ENCODE results near the gene C16orf46.
"Not testable (repeated sequence)": the region's sequence is repeated elsewhere in the genome, so short reads cannot be mapped to it uniquely, and the experiment has no call there.

C16orf46 gene, protein sequence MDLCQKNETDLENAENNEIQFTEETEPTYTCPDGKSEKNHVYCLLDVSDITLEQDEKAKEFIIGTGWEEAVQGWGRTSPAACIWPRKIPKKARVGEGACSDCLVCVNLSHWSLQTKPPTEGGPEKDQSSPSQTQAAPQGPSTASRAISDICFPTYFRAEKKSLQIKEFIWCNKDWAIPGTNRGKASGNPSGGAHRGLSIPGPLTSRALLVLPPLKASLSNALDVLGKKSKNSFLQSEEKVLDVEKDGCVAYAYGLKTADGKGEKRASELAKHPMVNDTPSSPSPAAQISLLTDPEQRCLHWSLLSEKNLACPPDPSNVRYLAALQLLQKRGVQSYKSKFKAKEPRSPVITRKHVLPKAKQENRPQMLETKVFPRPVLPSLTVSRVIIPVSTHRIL

DNA sequence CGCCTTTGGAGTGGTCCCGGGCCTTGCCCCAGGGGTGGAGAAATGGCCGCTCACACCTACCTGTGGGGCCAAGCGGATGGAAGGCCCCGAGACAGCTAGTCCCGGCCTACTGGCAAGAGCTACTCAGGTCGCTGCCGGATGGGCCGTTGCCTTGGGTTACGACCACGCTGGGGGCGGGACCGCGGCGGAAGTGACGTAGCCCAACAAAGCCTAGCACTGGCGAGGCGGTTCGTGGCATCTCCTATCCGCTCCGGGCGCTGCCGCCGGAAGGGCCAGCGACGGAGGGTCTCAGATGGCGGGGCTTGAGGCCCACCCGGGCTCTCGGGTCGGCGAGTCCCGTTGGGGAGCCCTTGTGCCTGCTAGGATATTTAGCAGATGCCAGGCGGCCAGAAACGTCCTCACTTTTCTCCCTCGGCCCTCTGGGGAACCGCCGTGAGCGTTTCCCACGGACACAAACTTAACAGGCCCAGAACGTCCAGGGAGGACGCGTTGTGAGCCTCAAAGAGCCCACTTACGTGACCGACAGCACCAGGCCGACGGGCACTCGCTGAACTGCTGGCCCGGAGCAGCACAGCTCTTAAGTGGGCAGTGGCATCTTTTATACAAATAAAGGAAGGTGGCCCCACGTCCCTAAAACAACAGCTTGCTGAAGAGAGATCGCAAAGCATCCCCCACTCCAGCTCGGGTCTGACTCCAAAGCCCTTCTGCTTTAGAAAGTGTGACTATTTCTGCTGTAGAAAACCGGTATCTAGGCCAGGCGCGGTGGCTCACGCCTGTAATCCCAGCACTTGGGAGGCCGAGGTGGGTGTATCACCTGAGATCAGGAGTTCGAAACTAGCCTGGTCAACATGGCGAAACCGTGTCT is at the start of gene C16orf46:
Gene C16orf46 (minus strand): TSS at position 163 of the 865 bp plus-strand sequence. CDS start 13,283 bp downstream, outside the sequence.
- peak; percentile 70 for DNase-seq

DNA sequence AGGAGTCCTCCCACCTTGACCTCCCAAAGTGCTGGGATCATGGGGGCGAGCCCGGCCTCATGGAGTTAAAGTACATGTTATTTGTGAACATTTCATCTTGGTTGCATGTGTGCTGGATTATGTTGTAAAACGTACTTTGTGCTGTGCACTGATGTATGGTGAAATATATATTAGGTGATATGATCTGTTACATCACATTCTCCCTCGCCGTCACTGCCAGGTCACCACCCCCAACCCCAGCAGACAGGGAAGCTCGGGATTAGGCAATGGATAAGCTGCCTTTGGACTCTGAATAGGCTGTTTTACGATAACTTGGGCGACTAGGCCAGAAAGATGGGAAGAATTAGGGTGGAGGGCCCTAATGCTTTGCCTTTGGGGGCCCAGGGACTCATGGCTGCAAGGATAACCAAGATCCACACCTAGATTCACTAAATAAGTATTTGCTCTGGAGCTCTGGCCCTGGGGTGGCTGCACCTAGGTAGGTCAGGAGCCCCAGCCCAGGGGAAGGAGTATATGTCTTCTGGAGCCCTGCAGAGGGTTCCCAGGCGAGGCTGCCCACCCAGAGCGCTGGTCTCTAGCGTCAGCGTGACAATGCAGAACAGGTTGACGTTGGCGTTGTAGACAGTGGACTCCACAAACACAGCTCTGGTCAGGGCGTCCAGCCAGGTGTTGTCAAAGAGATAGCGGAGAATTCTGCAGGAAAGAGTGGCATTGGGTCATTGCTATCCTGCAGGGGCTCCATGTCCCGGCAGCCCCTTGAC is 46.2 kb upstream of the C16orf46 start:
- no peak for DNase-seq

DNA sequence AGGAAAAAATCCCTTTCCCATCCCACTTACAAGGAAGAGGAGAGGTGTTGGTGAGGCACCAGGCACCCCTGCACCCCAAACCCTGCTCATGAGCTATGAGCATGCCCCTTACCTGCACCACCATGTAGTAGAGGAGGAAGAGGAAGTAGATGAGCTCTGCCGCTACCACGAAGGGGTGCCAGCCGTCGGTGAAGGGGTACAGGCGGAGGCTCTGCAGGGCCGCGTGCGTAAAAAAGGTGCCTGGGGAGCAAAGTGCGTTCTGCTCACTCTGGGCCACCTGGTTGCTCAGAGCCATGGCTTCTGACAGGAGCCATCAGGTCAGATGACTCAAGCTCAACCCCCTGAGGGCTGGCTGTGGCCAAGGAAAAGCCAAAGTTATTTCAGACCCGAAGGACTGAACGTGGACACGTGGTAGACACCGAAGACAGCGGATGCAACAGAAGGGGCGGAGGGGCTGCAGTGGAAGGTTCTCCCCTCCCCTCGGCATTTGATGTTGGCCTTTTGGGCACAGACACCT is 44.5 kb upstream of the C16orf46 start:
- no peak for DNase-seq

DNA sequence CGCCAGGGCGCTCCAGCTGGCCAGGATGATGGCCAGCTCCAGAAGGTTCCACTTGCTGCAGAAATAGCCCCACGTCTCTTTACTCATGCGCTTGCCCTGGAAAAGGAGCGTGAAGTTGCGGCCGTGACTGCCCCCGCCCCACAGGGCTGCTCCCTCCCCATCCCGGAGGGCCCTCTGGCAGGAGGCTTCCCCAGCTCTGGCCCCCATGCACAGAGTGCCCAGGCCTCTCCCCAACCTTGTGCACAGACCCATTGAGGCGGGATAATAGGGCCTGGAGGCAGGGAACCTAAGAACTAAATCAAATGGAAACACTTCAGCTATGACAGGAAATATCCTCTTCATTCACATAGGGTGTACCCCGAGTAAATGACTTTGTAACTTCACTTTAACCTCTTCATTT is 40.4 kb upstream of the C16orf46 start:
- no peak for DNase-seq

DNA sequence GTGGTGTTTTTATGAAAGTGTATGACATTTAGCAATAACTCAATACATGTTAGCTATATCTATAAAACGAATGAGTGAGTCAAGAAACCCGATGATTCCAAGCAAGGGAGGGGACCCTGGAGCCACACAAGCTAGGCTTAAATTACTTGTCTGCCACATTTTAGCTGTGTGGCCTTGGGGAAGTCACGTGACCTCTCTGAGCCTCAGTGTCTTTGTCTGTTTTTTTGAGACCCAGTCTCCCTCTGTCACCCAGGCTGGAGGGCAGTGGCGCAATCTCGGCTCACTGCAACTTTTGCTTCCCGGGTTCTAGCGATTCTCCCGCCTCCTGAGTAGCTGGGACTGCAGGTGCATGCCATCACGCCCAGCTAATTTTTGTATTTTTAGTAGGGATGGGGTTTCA is 39.2 kb upstream of the C16orf46 start:
- DNase-seq, result no peak

DNA sequence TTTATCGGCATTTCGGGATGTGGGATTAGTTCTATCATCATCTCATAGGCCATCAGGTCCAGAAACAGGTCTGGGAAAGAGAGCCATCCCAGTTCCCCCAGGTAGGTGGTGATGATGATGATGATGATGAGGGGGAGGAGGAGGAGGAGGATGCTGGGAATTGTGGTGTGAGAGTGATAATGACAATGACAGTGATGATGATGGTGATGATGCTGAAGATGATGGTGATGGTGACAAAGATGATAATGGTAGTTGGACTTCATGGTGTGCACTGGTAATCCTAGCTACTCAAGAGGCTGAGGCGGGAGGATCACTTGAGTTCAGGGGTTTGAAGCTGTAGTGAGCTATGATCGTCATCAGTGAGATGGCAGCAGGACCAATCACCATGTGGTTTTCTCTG is 35.4 kb upstream of the C16orf46 start:
- DNase-seq, result no peak

DNA sequence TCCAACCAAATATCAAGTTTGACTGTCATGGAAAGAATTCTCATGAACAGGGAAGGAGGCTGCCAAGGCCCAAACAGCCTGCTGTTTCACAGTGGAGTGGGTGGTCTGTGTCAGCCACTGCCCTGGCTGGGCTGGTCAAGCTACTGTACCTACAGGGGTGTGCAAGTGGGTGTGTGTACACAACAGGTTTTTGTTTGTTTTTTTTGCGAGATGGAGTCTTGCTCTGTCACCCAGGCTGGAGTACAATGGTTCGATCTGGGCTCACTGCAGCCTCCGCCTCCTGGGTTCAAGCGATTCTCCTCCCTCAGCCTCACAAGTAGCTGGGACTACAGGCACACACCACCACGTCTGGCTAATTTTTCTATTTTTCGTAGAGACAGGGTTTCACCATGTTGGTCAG is 32.2 kb upstream of the C16orf46 start:
- DNase-seq, result not testable (repeated sequence)

DNA sequence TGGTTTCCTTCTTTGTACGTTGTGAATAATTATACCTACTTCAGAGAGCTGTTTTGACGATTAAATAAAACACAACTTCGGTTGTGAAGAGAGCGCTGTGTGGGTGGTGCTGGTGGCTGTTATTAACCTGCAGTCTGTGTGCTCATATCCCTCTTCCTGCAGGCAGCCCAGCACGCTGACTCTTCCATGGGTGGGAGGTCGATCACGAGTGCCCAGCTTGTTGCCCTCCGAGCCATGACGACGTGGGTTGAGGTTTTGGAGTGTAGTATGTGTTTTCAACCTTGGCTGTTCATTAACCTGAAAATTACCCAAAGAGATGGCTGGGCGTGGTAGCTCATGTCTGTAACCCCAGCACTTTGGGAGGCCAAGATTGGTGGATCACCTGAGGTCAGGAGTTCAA is 30.5 kb upstream of the C16orf46 start:
- no peak for DNase-seq

DNA sequence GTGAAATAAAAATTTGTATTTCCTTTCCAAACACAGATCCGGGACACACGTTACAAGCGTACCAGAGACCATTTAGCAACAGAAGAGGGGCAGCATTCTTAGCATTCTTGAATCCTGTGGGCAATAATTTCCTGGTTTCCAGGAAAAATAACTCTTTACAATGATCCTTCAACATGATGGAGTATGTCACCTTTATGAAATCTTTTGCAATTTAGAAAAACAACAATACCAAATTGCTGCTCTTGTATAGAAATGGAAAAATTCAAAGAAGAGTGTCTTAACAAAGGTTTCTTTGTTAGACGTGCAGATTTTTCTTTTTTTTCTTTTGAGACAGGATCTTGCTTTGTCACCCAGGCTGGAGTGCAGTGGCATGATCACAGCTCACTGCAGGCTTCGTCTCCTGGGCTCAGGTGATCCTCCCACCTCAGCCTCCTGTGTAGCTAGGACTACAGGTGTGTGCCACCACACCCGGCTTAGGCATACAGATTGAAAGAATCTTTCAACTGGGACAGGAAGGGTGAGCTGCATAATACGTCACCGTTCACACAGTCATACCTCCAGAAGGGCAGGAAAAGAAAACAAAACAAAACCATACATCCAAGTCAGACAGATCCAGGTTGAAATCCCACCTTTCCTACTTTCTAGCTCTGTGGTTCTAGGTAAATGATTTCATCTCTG is 29.9 kb upstream of the C16orf46 start:
- DNase-seq, result no peak

DNA sequence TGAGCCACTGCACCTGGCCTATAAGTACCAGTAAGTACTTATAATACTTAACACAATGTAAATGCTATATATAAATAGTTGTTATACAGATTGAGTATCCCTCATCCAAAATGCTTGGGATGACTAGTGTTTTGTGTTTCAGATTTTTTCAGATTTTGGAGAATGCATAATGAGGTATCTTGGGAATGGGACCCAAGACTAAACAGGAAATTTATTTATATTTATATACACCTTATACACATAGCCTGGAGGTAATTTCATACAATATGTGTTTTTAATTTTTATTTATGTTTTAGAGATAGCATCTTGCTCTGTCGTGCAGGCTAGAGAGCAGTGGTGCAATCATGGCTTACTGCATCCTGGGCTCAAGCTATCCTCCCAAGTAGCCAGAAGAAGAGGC is 28.9 kb upstream of the C16orf46 start:
- no peak for DNase-seq

DNA sequence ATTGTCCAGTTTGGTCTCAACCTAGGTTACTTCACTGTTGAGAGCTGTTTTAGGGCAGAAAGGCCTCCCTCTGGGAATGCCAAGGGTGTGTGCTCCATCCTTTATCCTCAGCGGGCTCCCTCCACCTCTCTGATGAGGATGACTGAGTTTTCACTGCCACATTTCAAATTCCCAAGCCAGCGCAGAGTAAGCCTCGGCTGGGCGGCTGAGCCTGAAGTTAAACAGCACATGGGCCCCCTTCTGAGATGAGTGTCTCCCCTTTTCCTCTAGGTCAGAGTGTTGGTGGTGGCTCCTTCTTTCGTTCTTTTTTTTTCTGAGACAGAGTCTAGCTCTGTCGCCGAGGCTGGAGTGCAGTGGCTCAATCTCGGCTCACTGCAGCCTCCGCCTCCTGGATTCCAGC is 24.7 kb upstream of the C16orf46 start:
- DNase-seq, result no peak

DNA sequence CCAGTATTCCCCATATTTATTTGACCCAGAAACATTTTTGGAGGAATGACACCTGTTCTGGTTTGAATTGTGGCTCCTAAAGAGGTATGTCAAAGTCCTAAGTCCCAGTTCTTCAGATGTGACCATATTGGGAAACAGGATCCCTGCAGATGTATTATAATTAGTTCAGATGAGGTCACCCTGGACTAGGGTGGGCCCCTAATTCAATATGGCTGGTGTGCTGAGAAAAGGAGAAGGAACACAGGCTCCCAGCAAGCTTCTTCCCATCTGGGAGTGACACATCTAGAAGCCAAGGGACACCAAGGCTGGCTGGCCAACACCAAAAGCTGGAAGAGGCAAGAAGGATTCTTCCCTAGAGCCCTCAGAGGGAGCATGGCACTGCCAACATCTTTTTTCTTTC is 22.9 kb upstream of the C16orf46 start:
- DNase-seq, result no peak

DNA sequence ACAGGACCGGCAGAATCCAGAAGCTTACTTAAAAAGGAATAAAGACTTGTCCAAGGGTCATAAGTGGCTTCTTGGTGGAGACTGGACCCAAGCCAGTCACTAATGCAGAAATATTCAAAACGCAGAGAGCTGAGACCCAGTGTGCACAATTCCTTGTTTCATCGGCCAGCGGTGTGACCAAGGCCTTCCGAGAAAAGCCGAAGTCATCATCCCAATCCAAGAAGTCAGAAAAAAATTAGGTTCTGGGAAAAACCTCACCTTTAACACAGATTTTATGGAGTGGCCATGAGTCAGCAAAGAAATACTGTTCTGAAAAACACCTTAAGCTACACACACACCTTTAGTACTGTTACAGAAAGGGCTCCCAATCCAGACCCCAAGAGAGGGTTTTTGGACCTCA is 20.2 kb upstream of the C16orf46 start:
- DNase-seq, result no peak

DNA sequence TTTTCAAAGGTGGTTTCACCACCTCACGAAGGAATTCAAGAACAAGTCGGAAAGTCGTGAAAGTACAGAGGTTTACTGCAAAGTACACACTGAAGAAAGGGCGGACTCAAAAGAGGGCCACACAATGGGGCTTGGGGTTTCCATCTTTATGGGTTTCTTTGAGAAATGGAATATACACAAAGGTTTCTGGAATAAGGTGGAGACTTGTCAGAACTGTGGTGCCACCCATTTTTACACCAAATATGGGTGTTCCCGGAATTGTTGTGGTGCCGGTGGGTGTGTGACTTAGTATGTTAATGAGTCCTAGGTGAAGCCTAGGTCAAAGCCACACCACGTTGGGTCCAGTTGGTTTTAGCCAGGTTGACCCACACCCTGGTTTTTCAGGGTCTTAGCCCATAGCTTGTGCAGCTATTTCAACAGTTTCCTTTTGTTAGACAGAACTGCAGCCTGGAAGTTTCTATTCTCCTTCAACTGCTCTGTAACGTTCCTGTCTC is 19.7 kb upstream of the C16orf46 start:
- DNase-seq, result no peak

DNA sequence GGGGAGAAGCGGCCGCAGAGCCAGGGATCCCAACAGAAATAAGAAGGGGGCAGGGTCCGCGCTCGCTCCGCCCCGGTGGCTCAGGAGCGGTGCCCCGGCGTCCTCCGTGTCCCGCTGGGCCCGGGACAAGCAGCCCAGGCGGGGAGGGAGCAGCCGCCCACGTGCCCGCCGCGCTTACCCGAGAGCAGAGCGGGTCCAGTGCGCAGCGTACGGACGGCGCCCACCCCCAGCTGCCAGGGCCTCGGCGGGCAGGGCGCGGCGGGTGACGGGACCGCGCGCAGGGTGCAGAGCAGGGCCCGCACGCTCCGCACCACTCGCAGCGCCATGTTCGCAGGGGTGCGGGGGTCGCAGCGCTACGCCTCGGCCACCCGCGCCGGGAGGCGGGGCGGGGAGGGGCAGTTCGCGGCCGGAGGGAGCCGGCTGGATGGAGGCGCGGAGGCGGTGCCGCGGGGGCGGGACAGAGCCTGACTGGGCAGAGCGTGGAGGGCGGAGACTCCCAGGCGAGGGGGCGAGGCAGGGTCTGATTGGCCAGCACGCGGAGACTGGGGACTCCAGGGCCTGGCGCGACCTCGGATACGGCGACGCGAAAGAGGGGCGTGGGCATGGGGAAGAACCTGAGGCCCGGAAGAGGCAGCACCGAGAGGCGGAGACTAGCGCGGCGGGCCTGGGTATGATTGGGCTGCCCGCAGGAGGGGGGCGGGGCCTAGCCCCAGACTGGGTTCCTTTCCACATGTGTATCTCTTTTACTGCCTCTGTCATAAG is 19.1 kb upstream of the C16orf46 start, which contains the start of gene GCSH:
Gene GCSH (minus strand): TSS at position 443 of the 762 bp plus-strand sequence. CDS start 117 bp downstream, at position 326.
- DNase-seq, result peak; percentile 87

DNA sequence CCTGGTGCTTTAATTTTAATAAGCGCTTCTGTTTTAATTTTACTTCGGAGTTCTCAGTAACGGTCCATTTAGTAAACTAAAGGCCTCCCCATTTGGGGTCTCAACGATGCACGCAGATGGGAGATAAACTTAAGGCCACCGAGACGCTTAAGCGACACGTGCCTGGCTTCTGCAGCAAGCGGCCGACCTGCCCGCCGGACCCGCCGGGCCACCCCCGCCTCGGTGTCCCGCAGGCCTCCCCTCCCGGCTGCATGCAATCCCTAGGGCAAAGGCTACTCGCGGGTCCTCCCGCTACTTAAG is 18.6 kb upstream of the C16orf46 start:
- DNase-seq, result no peak

DNA sequence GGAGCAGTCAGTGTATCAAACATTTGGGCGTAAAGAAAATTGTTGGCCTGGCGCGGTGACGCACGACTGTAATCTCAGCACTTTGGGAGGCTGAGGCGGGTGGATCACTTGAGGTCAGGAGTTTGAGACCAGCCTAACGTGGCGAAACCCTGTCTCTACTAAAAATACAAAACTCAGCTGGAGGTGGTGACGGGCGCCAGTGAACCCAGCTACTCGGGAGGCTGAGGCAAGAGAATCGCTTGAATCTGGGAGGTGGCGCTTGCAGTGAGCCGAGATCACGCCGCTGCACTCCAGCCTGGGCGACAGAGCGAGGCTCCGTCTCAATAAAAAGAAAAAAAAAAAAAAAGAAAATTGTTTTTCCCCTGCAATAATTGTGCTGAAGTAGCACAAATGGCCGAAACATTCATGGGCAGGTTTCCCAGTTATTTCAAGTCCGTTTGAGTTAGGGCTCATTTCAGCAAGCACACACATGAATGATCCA is 17.8 kb upstream of the C16orf46 start:
- DNase-seq, result no peak

DNA sequence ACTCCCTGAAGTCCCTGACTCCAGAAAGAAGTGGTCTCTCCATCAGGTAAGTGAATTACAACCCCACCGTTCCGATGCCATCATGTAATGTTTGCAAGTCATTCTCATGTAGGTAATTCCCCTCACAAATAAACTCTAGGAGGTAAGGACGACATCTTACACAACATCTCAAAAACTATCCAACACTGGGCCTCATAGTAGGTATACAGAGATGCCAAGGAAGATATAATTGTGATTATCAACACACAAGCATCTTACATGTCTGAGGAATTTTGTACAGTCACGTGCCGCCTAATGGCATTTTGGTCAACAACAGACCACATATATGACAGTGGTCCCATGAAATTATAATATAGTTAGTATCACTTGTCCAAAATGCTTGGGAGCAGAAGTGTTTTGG is 11.8 kb upstream of the C16orf46 start:
- no peak for DNase-seq

DNA sequence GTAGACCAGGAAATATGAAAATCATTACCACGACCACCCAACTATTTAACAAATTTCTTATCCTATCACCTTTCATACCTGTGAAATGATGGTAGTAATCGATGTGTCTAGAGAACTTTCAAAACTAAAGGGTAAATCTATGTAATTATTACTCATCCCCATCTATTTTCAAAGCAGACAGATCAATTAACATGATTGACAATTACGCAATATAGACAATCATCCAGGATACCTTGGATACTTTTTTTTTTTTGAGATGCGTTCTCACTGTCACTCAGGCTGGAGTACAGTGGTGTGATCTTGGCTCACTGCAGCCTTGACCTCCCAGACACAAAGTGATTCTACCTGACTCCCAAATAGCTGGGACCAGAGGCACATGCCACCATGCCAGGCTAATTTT is 4.0 kb upstream of the C16orf46 start:
- DNase-seq, result no peak

DNA sequence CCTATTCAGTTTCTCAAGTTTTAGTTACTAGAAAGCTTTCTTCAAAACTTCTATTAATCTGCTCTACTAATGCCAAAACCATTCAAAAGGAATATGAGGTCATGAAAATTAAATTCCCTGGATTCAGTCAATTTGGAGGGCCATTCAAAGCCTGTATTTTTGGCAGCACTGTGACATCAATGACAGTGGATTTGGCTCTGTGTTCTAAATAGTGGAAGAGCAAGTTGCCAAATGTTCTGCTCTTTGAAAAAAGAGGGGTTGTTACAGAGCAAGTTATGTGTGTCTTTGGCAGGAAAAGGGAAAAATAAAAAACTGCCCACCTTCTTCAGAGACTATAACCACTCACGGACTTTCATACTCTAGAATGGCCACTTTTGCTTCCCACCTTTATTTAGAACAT is 3.2 kb upstream of the C16orf46 start:
- no peak for DNase-seq

DNA sequence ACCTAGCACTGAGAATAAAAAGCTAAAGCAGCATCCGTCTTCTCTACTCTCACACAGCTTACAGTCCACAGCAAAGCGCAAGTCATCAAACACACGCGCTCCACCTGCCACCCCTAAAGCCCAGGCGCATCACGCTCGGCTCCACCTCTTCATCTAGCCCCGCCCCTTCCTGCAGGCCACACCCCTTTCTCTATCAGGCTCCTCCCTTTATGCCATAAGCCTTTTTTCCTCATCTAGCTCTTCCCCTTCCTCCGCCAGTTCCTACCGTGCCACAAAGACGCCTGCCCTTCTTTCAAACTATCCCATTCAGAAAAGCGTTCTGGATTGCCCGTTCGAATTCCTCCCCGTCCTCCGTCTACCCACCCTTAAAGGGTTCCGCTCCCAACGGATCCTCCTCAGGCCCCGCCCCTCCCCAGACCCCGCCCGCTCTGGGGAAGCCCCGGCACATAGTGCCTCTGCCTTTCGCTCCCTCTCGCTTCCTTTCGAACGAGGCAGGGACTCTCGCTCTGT is 417 bp downstream of the C16orf46 start:
- DNase-seq, result peak; percentile 70
